HCT116 (cell line): ENCODE measurements around the gene CTSV. TPM values are rescaled to one million over a fixed set of nuclear protein-coding genes. Genes with fewer than 3 reads are reported as not detected.

Experiments used
- ATAC-seq: fragments of 200-7000 bp; cut with Tn5 transposase; 2 replicates; pipeline ENCODE4 v1.9.1; 2020; ENCODE audit warnings: mild to moderate bottlenecking, moderate library complexity
- BruUV-seq: library from RNA; stranded (reverse); fragments of 400-500 nt; replicated peaks from 2 replicates; lab custom pipeline; 2021; lab: Mats Ljungman, UMichigan
- CTCF ChIA-PET: fragments of 300-600 bp; sonication (Branson Sonifier 250); formaldehyde crosslinking; loops from one replicate; lab custom pipeline; 2021; ENCODE audit warnings: antibody characterized with exemption; lab: Charles Lee
- POLR2A ChIA-PET: fragments of 300-600, 350-600 bp; sonication (Branson Sonifier 250); formaldehyde crosslinking; loops from one replicate; lab custom pipeline; 2021; ENCODE audit warnings: antibody characterized with exemption; lab: Charles Lee
- RAD21 ChIA-PET, 2 experiments: fragments of 300-600 bp; sonication (Branson Sonifier 250); formaldehyde crosslinking; loops; one replicate each; lab custom pipeline; 2023; ENCODE audit warnings: low total read pairs in 2 of 2; ENCODE audit not compliant: uncharacterized antibody in 2 of 2, unreplicated experiment in 2 of 2, low non-redundant PET in 1 of 2; lab: Charles Lee
- DNase-seq: peaks from one replicate; pipeline ENCODE4 v3.0.0-alpha.2; 2010; ENCODE audit warnings: low read depth, low spot score
- H2AFZ ChIP-seq: fragments of 200-600 bp; shearing (Covaris generic), sonication (generic); 2 replicates; pipeline ENCODE4 v1.6.1; 2017; ENCODE audit warnings: low read depth, mixed run types, mixed read lengths, antibody characterized with exemption, low read length; ENCODE audit not compliant: poor library complexity, severe bottlenecking
- H3K27ac ChIP-seq: 2 replicates; pipeline ENCODE4 v1.5.1; 2012; ENCODE audit warnings: low read depth, low read length
- H3K27me3 ChIP-seq: fragments of 200-600 bp; sonication (generic); 2 replicates; pipeline ENCODE4 v1.6.1; 2016; ENCODE audit warnings: mixed run types, low read length, mixed read lengths; ENCODE audit not compliant: insufficient read depth
- H3K36me3 ChIP-seq, 2 experiments: fragments of 200-500 bp in 1 of 2; fragments of 200-600 bp in 1 of 2; sonication (Bioruptor generic) in 1 of 2; sonication (generic) in 1 of 2; 2 replicates each; pipeline versions ENCODE4 v1.5.1 to v1.6.1; 2014 to 2016; ENCODE audit warnings: low read length in 2 of 2, inconsistent platforms in 1 of 2, mixed read lengths in 1 of 2, mixed run types in 1 of 2; ENCODE audit not compliant: insufficient read depth in 2 of 2, control insufficient read depth in 1 of 2
- H3K4me1 ChIP-seq, 2 experiments: fragments of 200-600 bp in 1 of 2; sonication (generic) in 1 of 2; 2 replicates each; pipeline versions ENCODE4 v1.5.1 to v1.6.1; 2012 to 2017; ENCODE audit warnings: low read length in 2 of 2, inconsistent platforms in 1 of 2, mild to moderate bottlenecking in 1 of 2, mixed read lengths in 1 of 2, mixed run types in 1 of 2, moderate library complexity in 1 of 2; ENCODE audit not compliant: insufficient read depth in 2 of 2, control insufficient read depth in 1 of 2
- H3K4me2 ChIP-seq: fragments of 200-600 bp; sonication (generic); 2 replicates; pipeline ENCODE4 v1.6.1; 2017; ENCODE audit warnings: mixed run types, low read length, mixed read lengths
- H3K4me3 ChIP-seq, 2 experiments: fragments of 200-600 bp in 1 of 2; sonication (generic) in 1 of 2; replicated peaks in 1 of 2; 2 replicates each; pipeline ENCODE4 v1.5.1; 2011 to 2016; ENCODE audit warnings: low read length in 2 of 2, control low read depth in 1 of 2, low read depth in 1 of 2, mild to moderate bottlenecking in 1 of 2, mixed read lengths in 1 of 2, mixed run types in 1 of 2
- H3K79me2 ChIP-seq: fragments of 200-600 bp; sonication (generic); 2 replicates; pipeline ENCODE4 v1.6.1; 2017; ENCODE audit warnings: mild to moderate bottlenecking, mixed run types, low read length, moderate library complexity, mixed read lengths; ENCODE audit not compliant: insufficient read depth
- H3K9ac ChIP-seq: fragments of 200-600 bp; sonication (generic); 2 replicates; pipeline ENCODE4 v1.6.1; 2016; ENCODE audit warnings: low read length, mixed read lengths
- H3K9me2 ChIP-seq: fragments of 200-600 bp; sonication (generic), shearing (Covaris generic); 2 replicates; pipeline ENCODE4 v1.6.1; 2017; ENCODE audit warnings: mixed run types, mild to moderate bottlenecking, moderate library complexity; ENCODE audit not compliant: insufficient read depth
- H3K9me3 ChIP-seq, 2 experiments: fragments of 200-500 bp in 1 of 2; fragments of 200-600 bp in 1 of 2; sonication (Bioruptor generic) in 1 of 2; sonication (generic) in 1 of 2; 2 replicates each; pipeline ENCODE4 v1.6.1; 2014 to 2017; ENCODE audit warnings: low read length in 2 of 2, mixed read lengths in 2 of 2, inconsistent platforms in 1 of 2, low read depth in 1 of 2, mild to moderate bottlenecking in 1 of 2, mixed run types in 1 of 2, moderate library complexity in 1 of 2; ENCODE audit not compliant: control insufficient read depth in 1 of 2, insufficient read depth in 1 of 2
- H4K20me1 ChIP-seq: fragments of 200-600 bp; sonication (generic), shearing (Covaris generic); 2 replicates; pipeline ENCODE4 v1.6.1; 2017; ENCODE audit warnings: mixed run types, mild to moderate bottlenecking, moderate library complexity; ENCODE audit not compliant: insufficient read depth
- CBX3 ChIP-seq: IDR thresholded peaks from 2 replicates; pipeline ENCODE4 v1.6.1; 2012; ENCODE audit warnings: low read depth
- EZH2 ChIP-seq: fragments of 200-600 bp; sonication (generic); IDR thresholded peaks from 2 replicates; pipeline ENCODE4 v1.6.1; 2017; ENCODE audit warnings: antibody characterized with exemption, mixed run types
- EZH2phosphoT487 ChIP-seq: fragments of 200-600 bp; IDR thresholded peaks from 2 replicates; pipeline ENCODE4 v1.6.1; 2018; ENCODE audit warnings: antibody characterized with exemption, borderline replicate concordance
- POLR2AphosphoS5 ChIP-seq: IDR thresholded peaks from 2 replicates; pipeline ENCODE4 v1.6.1; 2011; ENCODE audit warnings: mild to moderate bottlenecking, low read depth, low read length, moderate library complexity
- RAD21 ChIP-seq: IDR thresholded peaks from 2 replicates; pipeline ENCODE4 v1.6.1; 2012; ENCODE audit warnings: low read depth, mild to moderate bottlenecking
- SIN3A ChIP-seq: IDR thresholded peaks from 2 replicates; pipeline ENCODE4 v1.6.1; 2012; ENCODE audit warnings: low read depth
- SP1 ChIP-seq: IDR thresholded peaks from 2 replicates; pipeline ENCODE4 v1.6.1; 2012; ENCODE audit warnings: low read depth
- SRF ChIP-seq: IDR thresholded peaks from 2 replicates; pipeline ENCODE4 v1.6.1; 2012; ENCODE audit warnings: low read depth
- TCF7L2 ChIP-seq: IDR thresholded peaks from 2 replicates; pipeline ENCODE4 v1.7.0; 2011; ENCODE audit warnings: borderline replicate concordance, inconsistent platforms; ENCODE audit not compliant: insufficient read depth, insufficient read length; ENCODE audit errors: extremely low read depth
- ZBTB33 ChIP-seq: IDR thresholded peaks from 2 replicates; pipeline ENCODE4 v1.6.1; 2011; ENCODE audit warnings: mild to moderate bottlenecking, low read length, moderate library complexity; ENCODE audit not compliant: insufficient replicate concordance; ENCODE audit errors: extremely low read depth
- intact Hi-C: fragments of 100-400 bp; cut with micrococcal nuclease; formaldehyde crosslinking; loops from 2 replicates; pipeline ENCODE4 v1.10.0; 2022
- total RNA-seq: library from RNA; stranded (reverse); gene quantifications from one replicate; pipeline ENCODE4 v1.2.1, GENCODE V29; 2021; ENCODE audit not compliant: unreplicated experiment
- TF ChIP-seq, protein P1 (sequence below): IDR thresholded peaks from 2 replicates; pipeline ENCODE4 v1.6.1; 2012
- TF ChIP-seq, protein P2 (sequence below): IDR thresholded peaks from 2 replicates; pipeline ENCODE4 v1.6.1; 2012; ENCODE audit warnings: low read depth
- TF ChIP-seq, protein P3 (sequence below): IDR thresholded peaks from 2 replicates; pipeline ENCODE4 v1.6.1; 2012

Gene CTSV
- total RNA-seq, 1 experiment from 2014 or later: 15.5 TPM

DNA sequence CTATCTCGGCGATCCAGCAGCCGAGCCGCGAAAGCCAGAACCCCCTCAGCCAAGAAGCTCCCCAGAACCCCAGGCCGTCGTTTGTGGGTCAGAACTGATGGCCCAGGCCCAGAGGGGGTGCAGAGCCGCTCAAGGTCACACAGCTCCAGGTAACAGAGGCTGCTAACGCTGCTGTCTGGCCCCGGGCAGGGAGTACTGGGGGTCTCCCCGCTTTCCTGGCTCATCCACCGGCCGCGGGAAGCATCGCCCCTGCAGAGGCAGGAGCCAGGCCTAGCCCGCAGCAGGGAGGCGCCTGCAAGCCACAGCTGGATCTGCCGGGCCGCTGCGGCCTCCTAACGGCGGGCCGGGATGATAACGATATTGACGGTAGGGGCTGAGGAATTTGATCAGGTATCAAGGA is 39.4 kb upstream of the CTSV start:
- H2AFZ ChIP-seq: no peak overlapping the region
- no peaks in the 10 kb centered on the region for H4K20me1 ChIP-seq
- no peaks in the 10 kb centered on the region for H3K9me3 ChIP-seq
- H3K27ac ChIP-seq: no peak overlapping the region
- BruUV-seq: no TSS peak
- H3K79me2 ChIP-seq: no peaks in the 10 kb centered on the region
- H3K9ac ChIP-seq: no peak overlapping the region
- H3K9me2 ChIP-seq: no peaks in the 10 kb centered on the region
- H3K4me2 ChIP-seq: no peak overlapping the region
- intact Hi-C loops: no loop called here
- no peak overlapping the region for H3K4me3 ChIP-seq
- no peak for TF ChIP-seq SRF
- TF ChIP-seq CBX3: no peak
- no peak for TF ChIP-seq EZH2
- TF ChIP-seq RAD21: no peak
- TF ChIP-seq SP1: no peak
- TF ChIP-seq, protein P1, sequence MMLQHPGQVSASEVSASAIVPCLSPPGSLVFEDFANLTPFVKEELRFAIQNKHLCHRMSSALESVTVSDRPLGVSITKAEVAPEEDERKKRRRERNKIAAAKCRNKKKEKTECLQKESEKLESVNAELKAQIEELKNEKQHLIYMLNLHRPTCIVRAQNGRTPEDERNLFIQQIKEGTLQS: no peak
- no peak for TF ChIP-seq TCF7L2
- TF ChIP-seq SIN3A: no peak
- TF ChIP-seq, protein P2, sequence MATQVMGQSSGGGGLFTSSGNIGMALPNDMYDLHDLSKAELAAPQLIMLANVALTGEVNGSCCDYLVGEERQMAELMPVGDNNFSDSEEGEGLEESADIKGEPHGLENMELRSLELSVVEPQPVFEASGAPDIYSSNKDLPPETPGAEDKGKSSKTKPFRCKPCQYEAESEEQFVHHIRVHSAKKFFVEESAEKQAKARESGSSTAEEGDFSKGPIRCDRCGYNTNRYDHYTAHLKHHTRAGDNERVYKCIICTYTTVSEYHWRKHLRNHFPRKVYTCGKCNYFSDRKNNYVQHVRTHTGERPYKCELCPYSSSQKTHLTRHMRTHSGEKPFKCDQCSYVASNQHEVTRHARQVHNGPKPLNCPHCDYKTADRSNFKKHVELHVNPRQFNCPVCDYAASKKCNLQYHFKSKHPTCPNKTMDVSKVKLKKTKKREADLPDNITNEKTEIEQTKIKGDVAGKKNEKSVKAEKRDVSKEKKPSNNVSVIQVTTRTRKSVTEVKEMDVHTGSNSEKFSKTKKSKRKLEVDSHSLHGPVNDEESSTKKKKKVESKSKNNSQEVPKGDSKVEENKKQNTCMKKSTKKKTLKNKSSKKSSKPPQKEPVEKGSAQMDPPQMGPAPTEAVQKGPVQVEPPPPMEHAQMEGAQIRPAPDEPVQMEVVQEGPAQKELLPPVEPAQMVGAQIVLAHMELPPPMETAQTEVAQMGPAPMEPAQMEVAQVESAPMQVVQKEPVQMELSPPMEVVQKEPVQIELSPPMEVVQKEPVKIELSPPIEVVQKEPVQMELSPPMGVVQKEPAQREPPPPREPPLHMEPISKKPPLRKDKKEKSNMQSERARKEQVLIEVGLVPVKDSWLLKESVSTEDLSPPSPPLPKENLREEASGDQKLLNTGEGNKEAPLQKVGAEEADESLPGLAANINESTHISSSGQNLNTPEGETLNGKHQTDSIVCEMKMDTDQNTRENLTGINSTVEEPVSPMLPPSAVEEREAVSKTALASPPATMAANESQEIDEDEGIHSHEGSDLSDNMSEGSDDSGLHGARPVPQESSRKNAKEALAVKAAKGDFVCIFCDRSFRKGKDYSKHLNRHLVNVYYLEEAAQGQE: no peak
- no peak for TF ChIP-seq EZH2phosphoT487
- TF ChIP-seq, protein P3, sequence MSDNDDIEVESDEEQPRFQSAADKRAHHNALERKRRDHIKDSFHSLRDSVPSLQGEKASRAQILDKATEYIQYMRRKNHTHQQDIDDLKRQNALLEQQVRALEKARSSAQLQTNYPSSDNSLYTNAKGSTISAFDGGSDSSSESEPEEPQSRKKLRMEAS: no peak
- no peak for TF ChIP-seq ZBTB33
- no peak for TF ChIP-seq POLR2AphosphoS5
- ATAC-seq (no peak), DNase-seq (no peak)
- peaks cover 4% of the 10 kb centered on the region; the same call in 1 of the 2 replicates for H3K27me3 ChIP-seq
- no peaks in the 10 kb centered on the region for H3K4me1 ChIP-seq
- RAD21 ChIA-PET: no interaction called here
- POLR2A ChIA-PET: no interaction called here
- CTCF ChIA-PET: no interaction called here
- no peaks in the 10 kb centered on the region for H3K36me3 ChIP-seq
